Dedifferentiated amniotic fluid mesenchymal stem cell (primary cell): ENCODE measurements around the gene MTMR12.

Source experiments
- DNase-seq: peaks from one replicate; pipeline ENCODE4 v3.0.0-alpha.2; 2016; ENCODE audit errors: extremely low spot score

The MTMR12 gene

GRCh38 chr5:32274548-32275395 lies 38.0 kb downstream of the MTMR12 start:
- DNase-seq: no peak

GRCh38 chr5:32273821-32274220 lies 38.9 kb downstream of the MTMR12 start:
- DNase-seq: no peak

GRCh38 chr5:32272746-32273145 lies 40.0 kb downstream of the MTMR12 start:
- DNase-seq: no peak

GRCh38 chr5:32270946-32271345 lies 41.8 kb downstream of the MTMR12 start:
- no peak for DNase-seq

- DNase-seq: no peak
Observed at GRCh38 chr5:32270178-32270577, 42.6 kb downstream of the MTMR12 start.

- DNase-seq: no peak
Observed at GRCh38 chr5:32265902-32266301, 46.8 kb downstream of the MTMR12 start.

- DNase-seq: no peak
Observed at GRCh38 chr5:32264957-32265572, 47.7 kb downstream of the MTMR12 start.

- DNase-seq: no peak
Observed at GRCh38 chr5:32263684-32264083, 49.1 kb downstream of the MTMR12 start.

GRCh38 chr5:32261198-32261597 lies 51.5 kb downstream of the MTMR12 start:
- no peak for DNase-seq

GRCh38 chr5:32259033-32259432 lies 53.7 kb downstream of the MTMR12 start:
- no peak for DNase-seq

GRCh38 chr5:32258424-32258823 lies 54.3 kb downstream of the MTMR12 start:
- no peak for DNase-seq

- no peak for DNase-seq
Observed at GRCh38 chr5:32255540-32255900, 57.2 kb downstream of the MTMR12 start.

GRCh38 chr5:32254881-32255539 lies 57.7 kb downstream of the MTMR12 start:
- no peak for DNase-seq

- DNase-seq: no peak
Observed at GRCh38 chr5:32251871-32252458, 60.8 kb downstream of the MTMR12 start.

GRCh38 chr5:32249668-32250067 lies 63.1 kb downstream of the MTMR12 start:
- no peak for DNase-seq

- no peak for DNase-seq
Observed at GRCh38 chr5:32245742-32246141, 67.0 kb downstream of the MTMR12 start.

GRCh38 chr5:32244017-32244416 lies 68.7 kb downstream of the MTMR12 start:
- no peak for DNase-seq

GRCh38 chr5:32241034-32241783 lies 71.5 kb downstream of the MTMR12 start:
- DNase-seq: peak; percentile 15

GRCh38 chr5:32239385-32239784 lies 73.4 kb downstream of the MTMR12 start:
- DNase-seq: no peak

GRCh38 chr5:32233696-32234447 lies 78.9 kb downstream of the MTMR12 start:
- peak; percentile 30 for DNase-seq

- DNase-seq: no peak
Observed at GRCh38 chr5:32233220-32233695, 79.5 kb downstream of the MTMR12 start.
